Astrocyte (in vitro differentiated cells and primary cell): ENCODE results near the gene TOR1AIP2. TPM values are rescaled to one million over a fixed set of nuclear protein-coding genes. Genes with fewer than 3 reads are reported as not detected.

Experiments used
- DNase-seq: peaks from one replicate; pipeline ENCODE4 v3.0.0-alpha.2; 2010; ENCODE audit warnings: low read depth
- FAIRE-seq: peaks from 2 replicates; lab custom pipeline; 2011; peaks lifted over from hg19 to GRCh38; lab: Jason Lieb, UNC
- H2AFZ ChIP-seq: 2 replicates; pipeline ENCODE4 v1.6.0; 2012; ENCODE audit warnings: low read depth, low read length, inconsistent platforms
- H3K27ac ChIP-seq: 2 replicates; pipeline ENCODE4 v1.5.1; 2011; ENCODE audit warnings: low read depth, low read length, inconsistent platforms
- H3K27me3 ChIP-seq: 2 replicates; pipeline ENCODE4 v1.6.0; 2011; ENCODE audit warnings: low read length, inconsistent platforms; ENCODE audit not compliant: insufficient read depth
- H3K36me3 ChIP-seq: 2 replicates; pipeline ENCODE4 v1.5.1; 2011; ENCODE audit warnings: low read length, inconsistent platforms; ENCODE audit not compliant: insufficient read depth
- H3K4me1 ChIP-seq: 2 replicates; pipeline ENCODE4 v1.5.1; 2011; ENCODE audit warnings: low read length, inconsistent platforms; ENCODE audit not compliant: insufficient read depth
- H3K4me2 ChIP-seq: 2 replicates; pipeline ENCODE4 v1.6.0; 2012; ENCODE audit warnings: low read length, inconsistent platforms
- H3K4me3 ChIP-seq: 2 replicates; pipeline ENCODE4 v1.5.1; 2011; ENCODE audit warnings: low read depth, mild to moderate bottlenecking, low read length, inconsistent platforms; ENCODE audit not compliant: insufficient read depth
- H3K79me2 ChIP-seq: 2 replicates; pipeline ENCODE4 v1.6.0; 2012; ENCODE audit warnings: mild to moderate bottlenecking, low read length, inconsistent platforms; ENCODE audit not compliant: insufficient read depth
- H3K9ac ChIP-seq: 2 replicates; pipeline ENCODE4 v1.6.0; 2012; ENCODE audit warnings: mild to moderate bottlenecking, low read length, inconsistent platforms
- H3K9me3 ChIP-seq: 2 replicates; pipeline ENCODE4 v1.5.1; 2012; ENCODE audit warnings: low read depth, mild to moderate bottlenecking, low read length, inconsistent platforms; ENCODE audit not compliant: insufficient read depth
- H4K20me1 ChIP-seq: 2 replicates; pipeline ENCODE4 v1.6.0; 2012; ENCODE audit warnings: low read length, inconsistent platforms; ENCODE audit not compliant: insufficient read depth
- H3K27ac Mint-ChIP-seq: one replicate; pipeline ENCODE4 v1.8.0; 2021; ENCODE audit warnings: mild to moderate bottlenecking, mixed read lengths; ENCODE audit not compliant: unreplicated experiment
- H3K27me3 Mint-ChIP-seq: one replicate; pipeline ENCODE4 v1.8.0; 2021; ENCODE audit warnings: low read depth, mixed read lengths; ENCODE audit not compliant: unreplicated experiment
- H3K36me3 Mint-ChIP-seq: one replicate; pipeline ENCODE4 v1.8.0; 2021; ENCODE audit warnings: low read depth, mixed read lengths; ENCODE audit not compliant: unreplicated experiment
- H3K4me1 Mint-ChIP-seq: one replicate; pipeline ENCODE4 v1.8.0; 2021; ENCODE audit warnings: low read depth, mixed read lengths; ENCODE audit not compliant: unreplicated experiment
- H3K4me3 Mint-ChIP-seq: one replicate; pipeline ENCODE4 v1.8.0; 2021; ENCODE audit warnings: mild to moderate bottlenecking, moderate library complexity, mixed read lengths; ENCODE audit not compliant: unreplicated experiment
- H3K9me3 Mint-ChIP-seq: one replicate; pipeline ENCODE4 v1.8.0; 2021; ENCODE audit warnings: mild to moderate bottlenecking, mixed read lengths; ENCODE audit not compliant: unreplicated experiment
- CTCF ChIP-seq: IDR thresholded peaks from 2 replicates; pipeline ENCODE4 v1.5.1; 2011; ENCODE audit warnings: low read depth, mild to moderate bottlenecking, inconsistent platforms, low read length, moderate library complexity; ENCODE audit not compliant: insufficient read depth
- EZH2 ChIP-seq: IDR thresholded peaks from 2 replicates; pipeline ENCODE4 v1.6.1; 2012; ENCODE audit warnings: mild to moderate bottlenecking, low read length, inconsistent platforms; ENCODE audit not compliant: insufficient read depth
- total RNA-seq: library from RNA; stranded (reverse); gene quantifications from 2 replicates; pipeline ENCODE4 v1.2.1, GENCODE V29; 2021

Gene TOR1AIP2
- total RNA-seq, 1 donor from 2014 or later = 141 TPM

GRCh38 chr1:179821524-179821923 is 56.1 kb downstream of the TOR1AIP2 start:
- DNase-seq (no peak), FAIRE-seq (no peak)
- Histone ChIP-seq H3K27me3 (no peaks in the 10 kb centered on the region), H3K4me3 (no peak overlapping the region), H3K79me2 (no peaks in the 10 kb centered on the region), H3K9ac (no peak overlapping the region), H2AFZ (no peak overlapping the region), H3K4me2 (no peak overlapping the region), H3K27ac (no peak overlapping the region), H3K9me3 (no peaks in the 10 kb centered on the region), H4K20me1 (no peaks in the 10 kb centered on the region), H3K4me1 (peaks cover 3% of the 10 kb centered on the region), H3K36me3 (no peaks in the 10 kb centered on the region)
- Mint-ChIP-seq H3K4me3 (no peak overlapping the region), H3K36me3 (peaks cover 3% of the 10 kb centered on the region), H3K27ac (no peak overlapping the region), H3K9me3 (peaks cover 2% of the 10 kb centered on the region), H3K27me3 (peaks cover 18% of the 10 kb centered on the region), H3K4me1 (peaks cover 12% of the 10 kb centered on the region)
- TF ChIP-seq EZH2 (no peak), CTCF (no peak)

- FAIRE-seq = no peak
These were observed 57.2 kb downstream of the TOR1AIP2 start for GRCh38 chr1:179820226-179820970.

More at GRCh38 chr1:179820226-179820970, 57.2 kb downstream of the TOR1AIP2 start:
- Mint-ChIP-seq H3K4me3 (no peak overlapping the region), H3K36me3 (peaks cover 3% of the 10 kb centered on the region), H3K4me1 (peaks cover 9% of the 10 kb centered on the region), H3K27me3 (peaks cover 26% of the 10 kb centered on the region), H3K9me3 (peaks cover 2% of the 10 kb centered on the region), H3K27ac (peak overlapping the region; percentile 3)
- DNase-seq = no peak
- peaks cover 10% of the 10 kb centered on the region for H3K4me1 ChIP-seq
- H2AFZ ChIP-seq = no peak overlapping the region
- no peaks in the 10 kb centered on the region for H3K79me2 ChIP-seq
- no peak overlapping the region for H3K4me3 ChIP-seq
- H3K27me3 ChIP-seq = peaks cover 6% of the 10 kb centered on the region
- no peaks in the 10 kb centered on the region for H3K9me3 ChIP-seq
- no peaks in the 10 kb centered on the region for H3K36me3 ChIP-seq
- no peak overlapping the region for H3K27ac ChIP-seq
- no peaks in the 10 kb centered on the region for H4K20me1 ChIP-seq
- no peak overlapping the region for H3K4me2 ChIP-seq
- H3K9ac ChIP-seq = no peak overlapping the region
- no peak for TF ChIP-seq EZH2
- no peak for TF ChIP-seq CTCF
